H1 (cell line): ENCODE data around the gene CCDC9B. TPM values are rescaled to one million over a fixed set of nuclear protein-coding genes. Genes with fewer than 3 reads are reported as not detected.

Experiments
- BACH1 ChIP-seq: IDR thresholded peaks from 2 replicates; pipeline ENCODE4 v1.6.1; 2012; ENCODE audit warnings: low read length, improper control_type of control experiment
- polyA plus RNA-seq, 7 experiments: library from polyadenylated mRNA; depleted of rRNA in 3 of 7; stranded (reverse) in 5 of 7; unstranded in 2 of 7; fragments of >200 nt in 5 of 7; fragments of 200-250 nt in 2 of 7; gene quantifications; 1 replicate in 5 of 7; 2 replicates in 1 of 7; 4 replicates in 1 of 7; pipeline versions ENCODE4 v1.2.1 to v1.2.3, GENCODE V29; 2011 to 2013; ENCODE audit warnings: missing spikeins in 2 of 7, mixed read lengths in 2 of 7
- total RNA-seq: library from RNA; stranded (reverse); fragmentation: NEBNext Ultra II Directional; extraction: Animal tissue kit (Norgen Biotek cat#: 25700); gene quantifications from 2 replicates; pipeline ENCODE4 v1.2.1, GENCODE V29; 2021

Gene CCDC9B
- total and polyA plus RNA-seq, 2 of the 8 experiments (the other 6 are each of a cell fraction or from before 2014, with no cell fraction given), result 0.45 to 0.78 TPM

- TF ChIP-seq BACH1, result no peak
These were observed 57.0 kb downstream of the CCDC9B start (continued) for GRCh38 chr15:40283615-40284300.
